RWPE2 (cell line): ENCODE results near the gene NFKB2.

Source experiments
- ATAC-seq: fragments of 200-7000 bp; cut with Tn5 transposase; 3 replicates; pipeline ENCODE4 v1.9.1; 2021; ENCODE audit warnings: low read depth
- DNase-seq: peaks from one replicate; pipeline ENCODE4 v3.0.0-alpha.2; 2020; ENCODE audit warnings: low spot score
- H3K27ac ChIP-seq: fragments of 450-650 bp; 2 replicates; pipeline ENCODE4 v1.5.1; 2017; ENCODE audit warnings: mild to moderate bottlenecking; ENCODE audit not compliant: poor library complexity, severe bottlenecking
- H3K27me3 ChIP-seq: fragments of 250-450 bp; sonication (Bioruptor Pico); 2 replicates; pipeline ENCODE4 v1.5.1; 2021; ENCODE audit warnings: mild to moderate bottlenecking, moderate library complexity; ENCODE audit not compliant: insufficient read depth, poor library complexity, severe bottlenecking
- H3K36me3 ChIP-seq: fragments of 250-450 bp; sonication (Bioruptor Pico); 2 replicates; pipeline ENCODE4 v1.5.1; 2020; ENCODE audit warnings: low read depth, mild to moderate bottlenecking, moderate library complexity
- H3K4me1 ChIP-seq: fragments of 250-450 bp; sonication (Bioruptor Pico); 2 replicates; pipeline ENCODE4 v1.5.1; 2021; ENCODE audit warnings: mild to moderate bottlenecking, moderate library complexity; ENCODE audit not compliant: insufficient read depth, poor library complexity, severe bottlenecking
- H3K4me3 ChIP-seq: fragments of 250-450 bp; sonication (Bioruptor Pico); 2 replicates; pipeline ENCODE4 v1.5.1; 2021; ENCODE audit warnings: mild to moderate bottlenecking, moderate library complexity; ENCODE audit not compliant: severe bottlenecking
- H3K9me3 ChIP-seq: fragments of 250-450 bp; sonication (Bioruptor Pico); 2 replicates; pipeline ENCODE4 v1.5.1; 2021; ENCODE audit warnings: mild to moderate bottlenecking, moderate library complexity; ENCODE audit not compliant: severe bottlenecking
- CTCF ChIP-seq: fragments of 450-650 bp; IDR thresholded peaks from one replicate; pipeline ENCODE4 v1.5.1; 2017; ENCODE audit warnings: mild to moderate bottlenecking, moderate library complexity; ENCODE audit not compliant: poor library complexity, severe bottlenecking

Gene NFKB2

DNA sequence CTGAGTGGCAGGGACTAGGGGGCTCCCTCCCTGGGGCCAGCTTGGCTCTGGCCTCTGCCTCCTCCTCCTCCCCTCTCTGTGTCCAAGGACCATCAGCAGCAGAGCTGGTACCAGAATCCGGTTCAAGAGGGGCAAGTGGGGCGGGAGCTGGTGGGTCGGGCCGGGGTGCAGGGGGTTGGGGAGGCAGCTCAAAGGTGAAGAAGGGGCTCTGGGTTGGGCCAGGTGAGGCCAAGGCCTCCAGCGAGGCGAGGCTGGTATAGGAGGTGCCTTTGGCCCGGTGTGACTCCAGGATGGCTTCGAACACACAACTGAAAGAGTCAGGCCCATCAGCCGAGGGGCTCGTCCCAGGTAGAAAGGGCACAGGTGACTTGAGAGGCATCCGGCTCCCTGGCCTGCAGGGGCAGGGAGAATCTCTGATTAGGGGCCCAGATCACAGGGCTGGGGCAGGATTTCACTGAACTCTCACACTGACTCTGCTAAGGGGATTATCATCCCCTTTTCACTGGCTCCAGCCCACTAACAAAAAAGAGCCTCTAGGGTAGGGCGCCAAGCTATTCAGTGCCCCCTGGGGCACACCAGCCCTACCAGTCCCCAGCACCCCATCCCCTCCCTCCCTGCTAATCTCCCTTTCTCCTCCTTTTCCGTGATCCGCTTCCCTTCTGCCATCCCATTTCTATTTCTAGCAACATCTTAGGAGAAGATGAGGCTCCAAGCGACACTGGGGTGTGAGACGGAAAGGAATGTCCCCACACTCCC, 18.5 kb downstream of the NFKB2 start:
- peaks cover 36% of the 10 kb centered on the region for H3K27me3 ChIP-seq
- no peak for TF ChIP-seq CTCF
- ATAC-seq, result no peak

DNA sequence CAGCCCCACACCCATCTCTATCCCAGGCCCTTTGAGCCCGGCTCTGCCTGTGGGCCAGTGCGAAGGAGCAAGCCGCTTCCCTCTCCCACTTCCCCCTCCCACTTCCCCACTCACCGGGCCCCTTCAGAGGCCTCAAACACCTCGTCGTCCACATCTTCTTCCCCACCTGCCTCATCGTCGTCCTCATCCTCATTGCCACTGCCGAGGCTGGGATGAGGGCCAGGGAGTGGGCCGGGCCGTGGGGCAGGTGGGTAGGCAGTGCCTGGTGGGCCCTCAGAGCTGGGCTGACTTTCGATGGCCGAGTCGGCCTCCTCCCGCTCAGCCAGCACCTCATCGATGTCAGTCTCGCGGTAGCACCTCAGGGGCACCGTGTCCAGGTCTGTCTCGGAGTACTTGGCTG, 19.2 kb downstream of the NFKB2 start:
- H3K4me3 ChIP-seq, result no peak overlapping the region
- H3K27me3 ChIP-seq, result peaks cover 33% of the 10 kb centered on the region
- no peak overlapping the region for H3K27ac ChIP-seq
- no peaks in the 10 kb centered on the region for H3K9me3 ChIP-seq
- H3K36me3 ChIP-seq, result no peaks in the 10 kb centered on the region
- ATAC-seq, result no peak
- DNase-seq, result no peak
- TF ChIP-seq CTCF, result no peak
- H3K4me1 ChIP-seq, result no peaks in the 10 kb centered on the region

More for the DNA sequence above, 18.5 kb downstream of the NFKB2 start:
- Histone ChIP-seq H3K4me3 (no peak overlapping the region), H3K36me3 (no peaks in the 10 kb centered on the region), H3K4me1 (no peaks in the 10 kb centered on the region), H3K9me3 (no peaks in the 10 kb centered on the region), H3K27ac (no peak overlapping the region)
- DNase-seq, result no peak

DNA sequence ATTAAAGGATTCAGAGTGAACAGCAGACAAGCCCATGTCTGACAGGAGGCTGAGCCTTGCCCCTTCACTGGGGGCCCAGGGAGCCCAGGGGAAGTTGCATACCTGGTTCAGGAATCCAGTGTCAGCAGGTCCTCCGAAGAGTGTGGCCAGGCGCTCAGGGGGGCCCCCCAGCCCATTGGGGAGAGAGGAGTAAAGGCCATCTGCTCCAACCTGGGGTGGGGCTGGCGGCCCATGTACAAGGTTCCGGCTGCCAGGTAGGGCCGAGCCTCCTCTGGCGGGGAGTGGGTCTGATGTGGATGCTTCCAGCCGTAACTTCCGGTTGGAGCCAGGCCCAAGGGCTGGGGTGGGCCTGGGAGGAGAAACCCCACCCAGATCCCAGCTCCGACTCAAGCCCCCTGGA, 20.8 kb downstream of the NFKB2 start:
- peaks cover 19% of the 10 kb centered on the region for H3K27me3 ChIP-seq
- no peaks in the 10 kb centered on the region for H3K36me3 ChIP-seq
- no peak overlapping the region for H3K4me3 ChIP-seq
- no peaks in the 10 kb centered on the region for H3K4me1 ChIP-seq
- no peak for ATAC-seq
- H3K9me3 ChIP-seq, result no peaks in the 10 kb centered on the region
- H3K27ac ChIP-seq, result no peak overlapping the region
- TF ChIP-seq CTCF, result no peak
- no peak for DNase-seq

GRCh38 chr10:102416695-102417094, 21.2 kb downstream of the NFKB2 start:
- Histone ChIP-seq H3K9me3 (no peaks in the 10 kb centered on the region), H3K4me1 (no peaks in the 10 kb centered on the region), H3K27me3 (peaks cover 19% of the 10 kb centered on the region), H3K36me3 (no peaks in the 10 kb centered on the region), H3K27ac (no peak overlapping the region), H3K4me3 (no peak overlapping the region)
- TF ChIP-seq CTCF, result no peak
- ATAC-seq, result no peak
- no peak for DNase-seq

DNA sequence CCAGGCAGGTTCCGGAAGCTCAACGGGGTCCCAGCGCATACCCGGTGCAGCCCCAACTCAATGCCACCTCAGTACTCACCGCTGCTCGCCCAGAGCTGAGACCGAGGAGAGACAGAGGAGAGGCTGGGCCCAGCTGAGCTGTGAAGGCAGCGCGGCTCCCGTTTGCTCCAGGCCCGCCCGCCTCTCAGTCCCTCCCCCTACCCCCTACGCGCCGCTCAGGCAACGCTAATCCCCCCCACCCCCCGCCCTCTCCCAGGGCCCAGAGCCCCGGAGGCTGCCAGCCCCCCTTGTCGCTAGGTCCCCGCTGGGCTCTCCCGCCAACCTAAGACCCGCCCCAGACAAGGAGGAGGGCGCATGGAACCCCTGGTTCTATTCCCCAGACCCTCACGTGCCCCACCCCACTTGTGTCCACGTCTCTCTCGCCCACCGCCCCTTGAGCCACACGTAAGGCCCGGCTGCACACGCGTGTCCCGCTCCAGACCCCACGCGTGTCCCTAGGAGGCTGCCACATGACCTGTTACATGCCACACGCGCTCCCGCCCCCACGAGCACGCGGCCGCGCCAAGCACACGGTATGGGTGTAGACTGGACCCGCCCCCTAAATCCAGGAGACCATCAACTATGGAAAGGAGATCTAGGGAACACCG, 23.2 kb downstream of the NFKB2 start, which contains the start of gene PSD:
Gene PSD (minus strand): TSS at position 164 of the 647 bp plus-strand sequence. CDS start 1,747 bp downstream, outside the sequence.
- no peak for ATAC-seq
- Histone ChIP-seq H3K27ac (no peak within 1 kb of the TSS), H3K27me3 (peaks cover 5% of the 10 kb centered on the region), H3K4me3 (peak within 1 kb of the TSS; percentile 54), H3K36me3 (peaks cover 7% of the 10 kb centered on the region), H3K9me3 (no peaks in the 10 kb centered on the region), H3K4me1 (no peaks in the 10 kb centered on the region)
- no peak for DNase-seq
- no peak for TF ChIP-seq CTCF
